GM21526 (cell line): ENCODE results near the gene CDH4.

ENCODE experiments used
- ATAC-seq: cut with Tn5 transposase; IDR thresholded peaks from one replicate; pipeline ENCODE4 v1.9.1; 2021; ENCODE audit warnings: moderate library complexity; ENCODE audit not compliant: unreplicated experiment, low FRiP score

Gene CDH4

GRCh38 chr20:61587036-61587435 is 335.0 kb downstream of the CDH4 start:
- no peak for ATAC-seq

GRCh38 chr20:61587681-61588289 is 335.7 kb downstream of the CDH4 start:
- ATAC-seq = no peak

- ATAC-seq = no peak
These were observed 336.6 kb downstream of the CDH4 start for GRCh38 chr20:61588411-61589385.

- no peak for ATAC-seq
These were observed 338.2 kb downstream of the CDH4 start for GRCh38 chr20:61590236-61590635.

DNA sequence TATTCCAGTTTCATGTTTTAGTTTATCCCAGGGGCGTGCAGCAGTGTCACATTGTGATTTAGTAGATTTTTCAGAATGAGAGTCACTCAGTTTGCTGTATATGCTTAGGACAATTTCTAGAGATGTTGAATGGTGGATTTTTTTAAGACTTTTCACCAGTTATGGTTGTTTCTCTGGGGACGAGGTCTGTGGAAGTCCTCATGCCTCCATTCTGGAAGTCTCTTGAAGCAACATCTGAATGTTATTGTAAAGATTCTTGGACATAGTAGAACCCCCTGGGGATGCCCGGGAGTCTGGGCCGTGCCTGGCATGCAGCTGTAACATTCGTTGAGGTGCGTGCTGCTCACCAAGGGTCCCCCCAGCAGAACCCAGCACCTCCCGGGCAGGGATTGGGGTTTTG is 341.5 kb downstream of the CDH4 start:
- no peak for ATAC-seq

DNA sequence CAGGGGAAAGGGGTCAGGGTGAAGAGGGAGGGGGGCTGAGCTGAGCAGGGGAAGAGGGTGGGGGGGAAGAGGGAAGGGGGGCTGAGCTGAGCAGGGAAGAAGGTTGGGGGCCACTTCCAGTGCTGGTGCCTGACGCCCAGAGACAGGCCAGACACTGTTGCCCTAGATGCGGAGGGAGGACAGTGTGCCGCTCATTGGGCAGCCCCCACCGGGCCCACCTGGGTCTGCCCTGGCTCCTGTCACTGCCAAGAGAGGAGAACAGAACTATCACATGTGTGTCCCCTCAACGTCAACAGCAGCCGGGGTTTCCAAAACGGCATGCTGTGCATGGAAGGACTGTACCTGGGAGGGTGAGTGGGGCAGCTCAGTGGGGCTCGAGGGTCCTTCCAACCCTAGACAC is 342.1 kb downstream of the CDH4 start:
- no peak for ATAC-seq

- no peak for ATAC-seq
These were observed 343.2 kb downstream of the CDH4 start for GRCh38 chr20:61595216-61595615.

DNA sequence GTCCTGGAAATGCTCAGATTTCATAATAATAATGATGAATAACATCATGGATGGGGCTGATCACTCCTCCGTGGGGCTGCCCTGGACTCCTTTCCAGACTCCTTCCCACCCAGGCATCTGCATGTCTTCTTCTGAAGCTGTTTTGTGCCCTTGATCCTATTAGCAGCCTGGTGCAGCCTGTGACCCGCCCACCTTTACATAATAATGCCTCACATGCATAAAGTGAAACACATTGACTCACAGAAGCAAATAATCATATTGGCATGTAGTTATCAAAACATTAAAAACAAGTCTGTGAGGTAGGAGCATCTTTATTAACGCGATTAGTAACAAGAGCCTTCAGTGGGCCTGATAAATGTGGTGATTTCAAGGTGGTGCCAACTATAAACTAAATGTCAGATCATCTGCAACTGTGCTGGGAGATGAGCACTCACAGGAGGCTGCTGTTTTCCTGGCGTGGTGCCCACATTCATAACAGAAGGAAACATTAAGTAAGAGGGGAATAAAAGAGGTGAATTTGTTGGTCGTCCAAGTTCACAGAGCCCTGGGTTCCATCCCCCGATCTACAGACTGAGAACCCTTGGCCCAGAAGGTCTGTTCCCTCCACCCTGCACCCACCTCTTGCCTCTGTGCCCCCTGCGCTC is 344.7 kb downstream of the CDH4 start:
- ATAC-seq = no peak

DNA sequence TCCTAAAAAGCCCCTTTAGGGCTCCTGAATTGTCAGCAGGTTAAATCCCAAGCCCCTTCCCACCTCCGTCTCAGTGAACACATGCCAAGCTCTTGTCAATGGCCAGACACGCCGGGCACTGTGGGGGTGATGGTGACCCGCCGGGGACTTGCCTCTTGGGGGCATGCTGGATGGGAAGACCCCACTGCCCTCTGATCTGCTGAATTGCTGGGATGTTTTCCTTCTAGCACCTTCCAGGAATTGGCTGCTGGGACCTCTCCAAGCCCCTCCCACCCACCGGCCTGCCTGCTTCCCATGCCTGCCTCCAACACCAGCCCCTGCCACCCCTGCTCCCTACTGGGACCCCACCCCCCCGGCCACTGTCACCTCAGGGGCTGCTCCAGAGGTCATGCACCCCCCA is 345.9 kb downstream of the CDH4 start:
- no peak for ATAC-seq

- no peak for ATAC-seq
These were observed 346.5 kb downstream of the CDH4 start for GRCh38 chr20:61598586-61598985.

DNA sequence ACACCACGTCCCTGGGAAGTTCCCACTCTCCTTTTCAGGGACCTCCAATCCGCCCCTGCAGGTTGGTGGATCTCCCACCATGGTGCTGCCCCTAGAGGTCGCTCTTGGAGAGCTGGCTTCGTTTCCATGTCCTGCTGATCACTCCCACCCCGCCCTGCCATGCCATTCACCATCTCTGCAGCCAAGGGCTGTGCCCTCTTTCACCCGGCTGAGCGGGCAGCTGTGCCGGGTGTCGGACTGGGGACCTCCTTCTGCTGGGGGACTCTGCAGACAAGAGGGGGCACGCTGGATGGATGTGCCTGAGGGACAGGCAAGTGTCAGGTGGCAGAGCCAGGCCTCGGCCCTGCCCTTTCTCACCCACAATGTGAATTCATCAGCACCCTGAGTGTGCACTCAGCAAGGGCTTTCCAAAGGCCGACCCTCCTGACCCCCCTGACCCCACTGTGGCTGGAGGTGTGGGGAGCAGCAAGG is 347.0 kb downstream of the CDH4 start:
- ATAC-seq = no peak

DNA sequence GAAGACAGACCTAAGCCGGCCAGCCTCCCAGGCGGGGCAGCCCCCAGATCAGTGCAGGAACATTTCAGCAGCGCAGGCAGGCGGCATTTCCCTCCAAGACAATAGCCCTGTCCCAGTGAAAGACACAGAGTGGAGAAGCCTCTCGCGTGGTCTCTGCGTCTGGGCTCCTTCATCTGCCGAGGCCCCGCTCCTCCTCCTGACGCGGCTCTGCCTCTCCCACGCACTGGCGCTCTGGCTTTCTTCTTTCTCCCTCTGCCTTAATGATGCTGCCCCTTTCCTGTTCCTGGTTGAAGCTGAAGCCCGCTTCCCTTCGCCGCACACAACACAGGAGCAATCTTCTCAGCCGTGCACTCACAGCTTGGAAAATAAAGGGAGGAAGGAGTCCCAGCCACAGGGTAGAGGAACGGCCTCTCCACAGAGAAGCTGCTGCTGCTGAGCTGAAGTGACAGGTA is 347.5 kb downstream of the CDH4 start:
- no peak for ATAC-seq

DNA sequence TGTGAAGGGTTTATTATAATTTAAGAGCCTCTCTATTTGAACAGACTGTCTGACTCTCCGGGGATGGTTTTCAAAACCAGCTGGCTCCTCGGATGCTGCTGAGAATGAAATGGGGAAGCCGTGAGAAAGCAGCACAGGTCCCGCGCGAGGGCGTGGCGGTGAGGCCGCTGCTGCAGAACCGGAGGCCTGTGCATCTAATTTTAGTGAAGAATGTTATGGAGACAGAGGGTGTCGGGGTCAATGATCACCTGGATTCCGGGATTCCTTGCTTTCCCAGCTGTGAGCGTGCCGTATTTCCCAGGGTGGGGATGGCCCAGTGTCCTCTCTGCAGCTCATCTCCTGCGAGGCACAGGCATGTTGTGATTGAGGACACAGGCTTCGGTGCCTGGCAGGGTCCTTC is 348.0 kb downstream of the CDH4 start:
- ATAC-seq = no peak

- ATAC-seq = no peak
These were observed 349.3 kb downstream of the CDH4 start for GRCh38 chr20:61601361-61601760.

- no peak for ATAC-seq
These were observed 349.8 kb downstream of the CDH4 start for GRCh38 chr20:61601853-61602252.

- ATAC-seq = no peak
These were observed 351.7 kb downstream of the CDH4 start for GRCh38 chr20:61603715-61604114.

DNA sequence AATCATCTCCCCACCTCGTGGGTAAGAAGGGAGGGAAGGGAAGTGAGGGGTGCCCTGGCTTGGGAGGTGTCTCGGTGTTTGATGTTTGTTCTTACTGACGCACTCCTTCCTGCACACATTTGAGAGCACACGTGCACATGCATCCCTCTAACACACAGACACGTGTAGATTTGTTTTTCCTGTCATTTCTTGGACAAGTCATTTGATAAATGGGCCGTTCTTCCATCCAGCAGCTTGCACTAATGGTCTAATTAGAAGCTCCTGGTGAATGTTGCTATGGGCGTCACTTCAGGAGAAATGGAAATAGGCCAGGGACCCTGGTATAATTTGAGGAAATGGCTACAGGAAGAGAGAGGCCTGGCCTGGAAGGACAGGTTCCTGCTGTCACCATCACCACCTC is 352.5 kb downstream of the CDH4 start:
- no peak for ATAC-seq

- ATAC-seq = no peak
These were observed 353.2 kb downstream of the CDH4 start for GRCh38 chr20:61605283-61605682.

DNA sequence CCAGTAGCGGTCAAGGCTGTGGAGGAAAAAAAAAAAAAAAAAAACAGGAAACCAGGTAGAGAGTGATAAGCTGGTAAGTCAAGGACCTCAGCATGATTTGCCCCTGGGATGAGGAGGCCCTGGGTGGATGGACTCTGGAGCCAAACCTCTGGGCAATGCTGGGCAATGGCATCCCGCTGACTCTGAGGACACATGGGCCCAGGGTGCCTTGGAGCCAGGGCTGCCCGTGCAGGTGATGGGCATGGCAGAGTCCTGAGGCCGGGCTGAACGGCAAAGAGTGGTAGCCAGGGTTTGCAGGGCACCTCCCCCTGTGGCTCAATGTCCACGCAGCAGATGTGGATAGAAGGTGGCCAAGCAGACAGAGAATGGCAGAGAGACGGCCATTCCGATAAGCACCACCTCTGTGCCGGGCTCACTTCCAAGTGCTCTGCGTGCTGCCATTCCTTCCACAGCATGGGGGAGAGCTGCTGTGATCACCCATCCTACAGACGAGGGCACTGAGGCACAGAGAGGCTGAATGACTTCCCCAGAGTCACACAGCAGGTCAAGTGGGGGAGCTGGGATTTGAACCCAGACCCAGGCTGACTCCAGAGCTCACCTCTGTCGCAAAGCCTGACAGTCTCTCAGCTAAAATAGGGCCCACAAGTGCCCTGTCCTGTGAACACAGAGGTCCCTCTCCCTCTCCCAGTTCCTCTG is 353.9 kb downstream of the CDH4 start:
- no peak for ATAC-seq

DNA sequence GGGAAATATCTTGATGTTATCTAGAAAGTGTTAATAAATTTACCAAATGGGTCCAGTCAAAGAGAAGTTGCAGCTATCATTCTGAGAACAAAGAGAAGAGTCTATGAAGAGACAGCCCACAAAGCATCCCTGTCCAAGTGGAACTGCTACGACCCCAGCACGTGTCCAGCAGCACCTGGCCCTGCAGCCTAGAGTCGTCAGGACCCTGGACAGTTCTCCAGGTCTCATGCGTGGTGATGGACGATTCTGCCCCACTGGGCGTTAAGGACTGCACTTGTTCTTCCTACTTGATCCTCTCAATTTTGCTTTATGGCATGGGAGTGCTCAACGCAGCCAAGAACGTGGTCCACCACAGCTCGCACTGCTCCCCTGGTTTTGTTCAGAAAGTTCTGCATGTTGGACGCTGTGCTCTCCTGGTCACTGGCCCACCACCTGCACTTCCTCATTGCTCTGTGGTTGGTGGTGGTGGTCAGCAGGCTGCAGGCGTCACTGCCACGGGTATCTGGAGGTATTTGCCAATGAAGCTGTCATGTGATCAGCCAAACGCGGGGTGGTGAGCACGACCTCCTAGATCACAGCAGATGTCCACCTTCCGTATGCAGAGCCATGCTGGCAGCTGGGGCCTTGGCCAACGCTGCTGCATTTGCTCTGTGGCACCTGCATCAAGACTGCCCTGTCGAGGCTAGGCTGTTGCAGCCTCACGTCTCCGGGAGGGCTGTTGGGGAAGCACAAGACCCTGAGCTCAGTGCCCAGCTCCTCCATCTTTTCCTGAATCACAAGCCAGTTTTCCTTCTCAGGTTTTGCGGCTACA is 356.4 kb downstream of the CDH4 start:
- no peak for ATAC-seq
